IPS DF 19.7 (cell line): Measurements from ENCODE around the gene TADA2B.

Experiments
- DNase-seq: peaks from one replicate; pipeline ENCODE4 v3.0.0-alpha.2; 2013; ENCODE audit warnings: low read depth, low spot score

TADA2B gene, protein sequence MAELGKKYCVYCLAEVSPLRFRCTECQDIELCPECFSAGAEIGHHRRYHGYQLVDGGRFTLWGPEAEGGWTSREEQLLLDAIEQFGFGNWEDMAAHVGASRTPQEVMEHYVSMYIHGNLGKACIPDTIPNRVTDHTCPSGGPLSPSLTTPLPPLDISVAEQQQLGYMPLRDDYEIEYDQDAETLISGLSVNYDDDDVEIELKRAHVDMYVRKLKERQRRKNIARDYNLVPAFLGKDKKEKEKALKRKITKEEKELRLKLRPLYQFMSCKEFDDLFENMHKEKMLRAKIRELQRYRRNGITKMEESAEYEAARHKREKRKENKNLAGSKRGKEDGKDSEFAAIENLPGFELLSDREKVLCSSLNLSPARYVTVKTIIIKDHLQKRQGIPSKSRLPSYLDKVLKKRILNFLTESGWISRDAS

DNA sequence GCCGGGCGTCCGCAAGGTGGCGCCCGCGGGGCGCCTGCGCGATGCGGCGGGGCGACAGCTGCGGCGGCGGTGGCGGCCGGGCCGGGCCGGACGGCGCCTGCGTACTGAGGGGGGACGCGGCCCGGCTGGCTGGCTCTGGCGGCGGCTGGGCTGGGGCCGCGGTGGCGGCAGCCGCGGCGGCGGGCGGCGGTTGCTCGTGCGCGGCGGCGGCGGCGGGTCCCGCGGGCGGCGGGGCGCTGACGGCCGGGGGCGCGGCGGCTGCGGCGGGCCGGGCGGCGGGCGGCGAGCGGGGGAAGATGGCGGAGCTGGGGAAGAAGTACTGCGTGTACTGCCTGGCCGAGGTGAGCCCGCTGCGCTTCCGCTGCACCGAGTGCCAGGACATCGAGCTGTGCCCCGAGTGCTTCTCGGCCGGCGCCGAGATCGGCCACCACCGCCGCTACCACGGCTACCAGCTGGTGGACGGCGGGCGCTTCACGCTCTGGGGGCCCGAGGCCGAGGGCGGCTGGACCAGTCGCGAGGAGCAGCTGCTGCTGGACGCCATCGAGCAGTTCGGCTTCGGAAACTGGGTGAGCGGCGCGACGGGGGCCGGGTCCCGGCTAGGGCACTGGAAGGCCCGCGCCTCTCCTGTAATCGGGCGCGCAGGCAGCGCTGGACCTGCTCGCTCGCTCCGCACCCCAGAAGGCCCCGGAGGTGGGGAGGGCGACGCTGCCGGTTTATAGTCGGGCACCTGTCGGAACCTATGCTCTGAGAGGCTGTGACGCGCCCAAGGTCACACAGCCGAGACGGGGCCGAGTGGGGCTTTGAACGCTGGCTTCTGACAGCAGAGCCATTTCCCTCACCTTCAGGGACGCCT, at the start of gene TADA2B:
Gene TADA2B, plus strand, starts transcription at position 89 of the 853 bp plus-strand sequence. Its CDS starts 208 bp downstream, at position 297.
- DNase-seq = no peak

DNA sequence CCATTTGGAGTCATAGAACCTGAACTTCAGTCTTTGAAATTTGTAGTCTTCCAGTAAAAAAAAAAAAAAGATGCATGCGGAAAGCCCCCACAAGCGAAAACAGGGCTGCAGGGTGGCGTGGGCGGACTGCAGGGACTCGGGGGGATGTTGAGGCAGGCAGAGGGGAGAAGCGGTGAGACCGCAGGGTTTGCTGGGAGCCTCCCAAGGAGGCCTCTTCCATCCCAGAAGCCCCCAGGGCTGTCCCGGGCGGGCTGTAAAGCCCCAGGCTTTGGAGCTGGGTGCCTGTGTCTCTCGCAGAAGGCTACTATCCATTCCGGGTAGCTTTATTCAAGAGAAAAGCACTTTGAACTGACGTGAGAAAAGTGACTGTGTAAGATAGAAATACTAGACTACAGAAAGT, 46.7 kb upstream of the TADA2B start:
- no peak for DNase-seq

DNA sequence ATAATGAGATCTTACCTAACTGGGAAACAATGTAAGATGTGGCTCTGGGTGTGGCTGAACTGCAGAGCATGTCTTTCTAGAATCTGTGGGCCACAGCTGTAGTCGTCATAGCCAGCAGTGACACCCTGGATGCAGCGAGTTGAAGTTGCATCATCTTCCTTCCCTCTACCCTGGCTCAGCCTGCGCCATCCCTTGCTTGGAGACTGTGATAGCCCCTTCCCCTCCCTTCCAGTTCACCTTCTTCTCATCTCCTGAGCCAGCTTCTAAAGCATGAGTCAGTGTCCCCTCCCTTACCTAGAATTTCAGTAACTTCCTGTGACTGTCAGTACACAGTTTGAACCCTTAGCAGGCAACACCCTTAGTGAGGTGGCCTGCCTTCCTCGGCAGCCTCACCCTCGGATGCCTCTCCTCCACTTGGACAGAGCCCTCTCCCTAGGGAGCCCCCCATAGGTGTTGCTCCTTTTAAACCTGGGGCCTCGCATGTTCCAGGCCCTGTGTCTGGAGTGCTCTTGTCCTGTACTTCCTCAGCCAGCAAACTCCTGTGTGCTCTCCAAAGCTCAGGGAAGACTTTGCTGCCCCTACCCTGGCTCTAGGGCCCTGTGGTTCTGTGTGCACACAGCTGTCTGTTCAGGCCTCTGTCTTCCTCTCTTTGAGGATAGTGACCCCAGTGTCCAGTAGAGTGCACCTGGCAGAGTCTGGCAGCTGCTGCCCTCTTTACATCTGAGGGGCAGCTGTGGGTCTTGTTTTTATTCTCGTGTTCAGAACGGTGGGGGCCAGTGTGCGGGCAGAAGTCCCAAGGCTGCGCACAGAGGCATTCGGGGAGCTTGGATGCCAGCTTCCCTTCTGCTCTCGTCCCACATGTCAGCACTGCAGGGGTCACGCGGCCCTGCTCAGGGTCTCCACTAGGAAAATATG, 43.7 kb upstream of the TADA2B start:
- DNase-seq = no peak

DNA sequence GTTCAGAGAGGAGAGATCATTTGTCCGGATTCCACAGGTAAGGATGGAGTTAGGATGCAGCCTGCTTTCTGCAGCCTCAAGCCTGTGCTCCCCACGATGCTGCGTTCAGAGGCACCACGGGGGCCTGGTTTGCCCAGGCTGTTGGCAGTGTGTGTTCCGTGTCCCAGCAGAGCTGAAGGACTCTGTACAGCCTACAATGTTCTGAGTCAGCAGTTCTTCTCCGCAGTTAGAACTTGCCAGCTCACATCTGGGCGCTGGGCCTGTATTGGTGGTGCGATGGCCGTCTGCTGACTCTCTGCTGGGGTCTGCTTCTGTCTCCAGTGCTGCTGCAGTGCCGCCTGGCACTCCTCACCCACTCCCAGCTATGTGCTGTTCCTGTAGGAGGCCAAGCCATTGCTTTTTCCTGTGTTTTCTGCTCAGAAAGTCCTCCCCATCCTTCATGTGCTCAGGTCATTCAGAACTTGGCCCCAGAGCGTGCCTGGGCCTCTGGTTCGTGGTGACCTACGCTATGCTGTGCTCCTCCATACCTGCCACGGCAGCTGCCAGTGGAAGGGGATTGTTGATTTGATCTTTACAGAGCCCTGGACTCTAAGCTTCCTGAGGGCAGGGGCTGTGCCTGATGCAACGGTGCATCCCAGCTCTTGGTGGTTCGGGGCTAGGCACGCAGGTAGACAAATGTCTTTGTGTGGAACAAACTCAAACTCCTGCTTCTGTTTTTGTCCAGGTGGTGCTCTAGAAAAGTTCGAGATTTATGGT, 42.6 kb upstream of the TADA2B start:
- no peak for DNase-seq

DNA sequence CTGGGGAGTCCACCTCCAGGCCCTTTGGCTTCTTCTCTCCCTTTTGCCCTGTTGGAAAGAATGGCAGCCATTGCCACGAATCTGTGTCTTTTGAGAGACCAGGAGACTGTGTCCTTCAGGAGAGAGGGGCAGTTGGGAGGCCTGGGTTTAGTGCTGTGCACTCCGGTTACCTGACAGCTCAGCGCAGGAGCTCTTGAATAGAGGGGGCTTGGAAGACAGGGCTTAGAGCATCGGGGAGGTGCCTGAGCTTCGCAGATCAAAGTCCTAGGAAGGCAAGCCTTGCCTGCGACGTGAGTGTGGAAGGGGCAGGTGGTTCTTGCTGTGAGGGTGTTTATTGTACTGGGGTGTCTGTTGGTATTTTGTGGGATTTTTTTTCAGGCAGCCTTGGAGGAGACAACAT, 41.9 kb upstream of the TADA2B start:
- no peak for DNase-seq

DNA sequence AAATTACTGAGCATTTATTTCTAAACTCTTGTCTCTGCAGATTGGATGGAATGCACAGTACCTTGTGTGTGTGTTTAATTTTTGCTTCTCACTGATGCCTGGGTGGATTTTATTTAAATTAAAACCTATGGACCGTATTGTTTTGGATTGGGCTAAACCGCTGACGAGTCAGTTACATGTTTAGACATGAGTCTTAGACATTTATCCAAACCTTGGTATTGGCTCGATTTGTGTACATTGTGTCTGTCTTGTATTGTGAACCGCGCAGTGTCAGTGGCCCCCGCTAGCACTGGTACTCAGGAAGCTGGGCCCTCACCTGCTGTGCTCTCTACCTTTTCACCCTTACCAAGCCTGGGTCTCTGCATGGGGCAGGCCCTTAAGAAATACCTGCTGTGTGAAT, 40.8 kb upstream of the TADA2B start:
- DNase-seq = no peak

DNA sequence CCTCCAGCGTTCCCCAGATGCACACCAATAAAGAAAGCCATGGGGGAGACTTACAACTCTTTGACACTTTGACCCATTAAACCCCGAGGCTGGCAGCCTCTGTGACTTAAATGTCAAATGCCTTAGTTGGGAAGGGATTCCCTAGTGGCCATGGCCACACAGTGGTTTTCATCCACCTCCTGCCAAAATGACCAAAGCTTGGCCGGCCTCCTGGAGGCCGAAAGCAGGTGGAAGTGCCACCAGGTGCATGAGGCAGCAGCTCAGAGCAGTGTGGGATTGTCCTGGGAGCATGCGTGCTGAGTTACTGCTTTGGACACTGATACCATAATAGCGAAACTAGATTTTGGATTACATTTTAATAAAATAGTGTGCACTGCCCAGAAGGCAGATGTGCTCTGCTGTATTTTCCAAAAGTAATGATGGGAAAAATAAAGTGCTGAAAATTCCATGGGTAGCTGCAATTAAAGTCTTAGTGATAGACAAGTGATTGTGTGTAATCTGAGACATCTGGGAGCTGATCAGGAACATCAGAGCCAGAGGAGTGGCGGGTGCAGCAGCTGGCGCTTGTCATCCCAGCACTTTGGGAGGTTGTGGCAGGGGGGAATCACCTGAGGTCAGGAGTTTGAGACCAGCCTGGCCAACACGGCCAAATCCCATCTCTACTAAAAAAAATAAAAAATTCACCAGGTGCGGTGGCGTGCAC, 39.8 kb upstream of the TADA2B start:
- no peak for DNase-seq

DNA sequence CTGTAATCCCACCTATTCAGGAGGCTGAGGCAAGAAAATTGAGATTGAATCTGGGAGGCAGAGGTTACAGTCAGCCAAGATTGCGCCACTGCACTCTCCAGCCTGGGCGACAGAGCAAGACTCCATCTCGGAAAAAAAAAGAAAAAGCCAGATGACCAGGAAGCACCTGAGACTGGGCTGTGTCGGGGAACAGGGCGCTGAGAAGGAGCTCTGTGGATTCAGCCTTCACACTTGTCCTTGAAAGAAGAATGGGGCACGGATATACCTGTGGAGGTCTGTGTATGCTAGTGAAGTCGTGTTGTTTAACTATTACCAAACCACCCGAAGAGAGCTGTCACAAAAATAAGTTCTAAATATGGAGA, 39.3 kb upstream of the TADA2B start:
- no peak for DNase-seq

DNA sequence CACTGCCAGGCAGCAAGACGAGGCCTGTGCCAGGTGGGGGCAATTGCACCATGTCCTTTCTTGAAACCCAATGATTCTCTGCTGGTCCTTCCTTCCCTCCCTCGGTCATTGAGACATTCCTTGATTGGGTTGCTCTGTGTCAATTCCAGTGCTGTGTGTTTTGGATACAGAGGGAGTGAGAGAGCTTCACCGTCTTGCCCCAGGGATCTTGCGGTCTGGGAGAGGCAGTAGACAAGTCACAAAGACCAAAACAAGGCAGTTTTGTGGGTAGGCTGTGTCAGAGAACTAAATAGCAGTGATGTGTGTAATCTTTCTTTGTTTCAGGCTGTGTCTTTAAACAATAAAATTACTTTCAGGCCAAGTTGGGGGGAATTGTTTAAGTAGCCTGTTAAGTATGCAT, 38.8 kb upstream of the TADA2B start:
- no peak for DNase-seq

DNA sequence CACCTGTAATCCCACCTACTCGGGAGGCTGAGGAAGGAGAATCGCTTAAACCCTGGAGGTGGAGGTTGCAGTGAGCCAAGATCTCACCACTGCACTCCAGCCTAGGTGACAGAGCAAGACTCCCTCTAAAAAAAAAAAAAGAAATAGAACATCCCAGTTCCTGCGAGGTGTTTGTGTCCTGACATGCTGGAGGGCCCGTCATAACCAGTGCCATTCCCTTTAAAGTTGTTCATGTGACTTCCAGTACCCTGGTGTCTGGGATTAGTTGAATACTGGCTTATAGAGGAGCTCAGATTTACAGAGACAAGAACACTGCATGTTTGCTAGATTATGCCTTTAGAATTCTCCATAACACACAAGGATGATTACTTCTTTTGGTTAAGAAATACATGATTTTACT, 37.6 kb upstream of the TADA2B start:
- no peak for DNase-seq

DNA sequence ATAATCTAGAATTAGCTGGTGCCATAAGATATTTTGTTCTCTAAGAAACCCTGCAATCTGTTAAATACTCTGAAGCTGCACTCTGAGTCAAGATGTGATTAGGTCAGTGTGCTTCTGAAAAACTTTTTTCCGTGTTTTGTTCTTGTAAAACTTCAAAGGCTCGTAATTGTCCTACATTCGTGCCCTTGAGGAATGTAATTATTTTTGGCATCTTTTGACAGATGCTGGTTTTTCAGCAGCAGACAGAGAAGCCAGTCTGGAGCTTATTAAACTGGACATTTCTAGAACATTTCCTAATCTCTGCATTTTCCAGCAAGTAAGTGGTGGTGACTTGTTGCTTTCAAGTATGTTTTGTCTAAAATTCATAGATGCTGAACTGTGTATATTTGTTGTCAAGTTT, 36.8 kb upstream of the TADA2B start:
- DNase-seq = no peak

DNA sequence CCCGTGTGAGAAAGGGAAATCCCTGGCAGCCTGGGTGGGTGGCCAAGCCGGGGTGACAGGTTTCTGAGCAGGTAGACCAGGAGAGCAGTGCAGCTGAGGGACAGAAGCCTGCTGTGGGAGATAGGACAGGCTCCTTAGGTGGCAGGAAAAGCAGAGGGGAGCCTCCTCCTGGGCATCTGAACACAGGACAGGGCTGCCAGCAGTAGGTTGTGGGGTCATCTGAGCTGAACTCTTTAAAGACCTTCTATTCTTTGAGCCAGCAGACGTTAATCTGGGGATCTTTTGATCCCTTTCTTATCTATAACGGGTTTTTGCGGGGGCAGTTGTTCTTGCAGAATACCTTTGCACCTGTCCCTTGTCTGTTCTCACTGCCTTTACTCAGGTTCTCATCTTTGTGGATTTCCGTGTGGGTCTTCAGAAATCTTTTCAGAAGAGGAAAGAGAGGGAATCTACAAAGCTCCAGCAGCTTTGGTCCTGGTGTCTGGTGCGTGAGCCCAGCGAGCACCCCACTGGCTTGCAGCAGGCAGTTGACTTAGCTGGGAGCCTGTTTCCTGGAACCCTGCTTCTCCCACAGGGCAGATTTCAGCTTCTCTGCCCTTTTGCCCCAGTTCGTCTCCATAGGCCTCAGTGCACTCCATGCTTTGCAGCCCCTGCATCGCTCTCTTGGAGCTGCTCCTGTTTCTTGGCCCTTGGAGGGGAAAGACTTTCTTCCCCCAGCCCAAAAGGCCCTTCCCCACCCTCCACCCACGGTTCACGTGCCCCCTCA, 35.8 kb upstream of the TADA2B start:
- no peak for DNase-seq

DNA sequence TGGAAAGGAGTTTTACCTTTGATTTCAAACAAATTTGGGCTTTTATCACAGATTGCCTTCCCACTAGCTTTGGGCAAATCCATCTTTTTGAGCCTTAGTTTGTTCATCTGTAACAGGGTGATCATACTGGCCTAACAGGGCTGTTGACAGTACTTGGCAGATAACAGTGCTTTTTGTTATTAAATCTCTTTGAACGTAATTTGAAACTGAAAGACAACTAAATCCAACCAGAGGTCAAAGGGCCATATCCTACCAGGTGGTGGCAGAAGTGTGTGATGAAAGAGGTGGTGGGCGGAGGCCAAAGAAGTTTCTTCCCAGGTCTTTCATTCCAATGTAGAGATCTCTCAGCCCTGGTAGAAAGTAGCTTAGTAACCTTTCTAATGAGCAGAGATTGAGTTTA, 35.2 kb upstream of the TADA2B start:
- DNase-seq = no peak

DNA sequence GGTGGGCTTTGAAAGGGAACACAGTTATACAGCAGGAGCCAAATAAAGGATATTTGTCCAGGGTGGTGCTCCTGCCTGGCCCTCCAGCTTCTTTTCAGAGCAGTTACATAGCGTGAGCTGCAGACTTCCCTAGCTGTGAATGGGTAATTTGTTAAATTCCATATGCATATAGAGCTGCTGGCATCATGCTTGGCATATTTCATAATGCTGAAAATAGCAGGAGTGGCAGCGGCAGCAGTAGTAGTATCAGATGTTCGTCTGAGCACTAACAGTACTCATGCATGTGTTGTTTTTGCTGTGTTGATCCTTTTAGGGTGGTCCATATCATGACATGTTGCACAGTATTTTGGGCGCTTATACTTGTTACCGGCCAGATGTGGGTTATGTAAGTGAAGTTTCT, 33.6 kb upstream of the TADA2B start:
- no peak for DNase-seq

DNA sequence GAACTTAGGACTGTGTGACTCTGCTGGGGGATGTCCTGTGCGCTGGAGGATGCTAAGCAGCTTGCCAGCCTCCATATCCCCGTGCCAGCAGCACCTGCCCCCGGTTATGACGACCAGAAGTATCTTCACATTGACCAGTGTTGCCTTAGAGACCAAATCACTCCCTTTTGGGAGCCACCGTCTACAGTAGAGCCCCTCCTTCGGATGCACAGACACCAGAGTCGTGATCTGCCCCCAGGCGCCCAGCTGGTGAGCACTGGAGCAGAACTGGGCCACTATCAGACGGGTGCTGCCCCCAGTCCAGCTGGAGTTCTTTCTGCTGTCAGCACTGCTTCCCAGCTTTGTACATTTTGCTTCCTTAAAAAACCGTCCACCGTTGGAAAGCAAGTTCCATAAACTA, 30.0 kb upstream of the TADA2B start:
- no peak for DNase-seq

DNA sequence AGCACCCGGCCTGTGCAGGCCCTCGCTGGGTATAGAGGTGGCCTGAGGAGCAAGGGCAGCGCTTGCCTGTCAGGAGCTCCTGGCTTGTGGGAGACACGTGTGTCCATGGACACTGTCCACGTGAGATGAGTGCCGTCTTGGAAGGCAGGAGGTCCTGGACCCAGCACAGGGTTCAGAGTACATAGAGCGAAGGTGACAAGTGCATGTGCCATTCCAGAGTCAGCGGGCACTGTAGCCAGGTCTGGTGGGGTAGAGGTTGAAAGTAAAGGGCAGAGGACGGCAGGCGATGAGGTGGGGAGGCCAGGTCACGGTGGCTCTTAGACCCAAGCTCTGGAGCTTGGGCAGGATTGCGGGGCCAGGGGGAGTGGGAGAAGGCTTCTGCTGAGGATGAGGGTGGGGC, 28.4 kb upstream of the TADA2B start:
- DNase-seq = no peak

DNA sequence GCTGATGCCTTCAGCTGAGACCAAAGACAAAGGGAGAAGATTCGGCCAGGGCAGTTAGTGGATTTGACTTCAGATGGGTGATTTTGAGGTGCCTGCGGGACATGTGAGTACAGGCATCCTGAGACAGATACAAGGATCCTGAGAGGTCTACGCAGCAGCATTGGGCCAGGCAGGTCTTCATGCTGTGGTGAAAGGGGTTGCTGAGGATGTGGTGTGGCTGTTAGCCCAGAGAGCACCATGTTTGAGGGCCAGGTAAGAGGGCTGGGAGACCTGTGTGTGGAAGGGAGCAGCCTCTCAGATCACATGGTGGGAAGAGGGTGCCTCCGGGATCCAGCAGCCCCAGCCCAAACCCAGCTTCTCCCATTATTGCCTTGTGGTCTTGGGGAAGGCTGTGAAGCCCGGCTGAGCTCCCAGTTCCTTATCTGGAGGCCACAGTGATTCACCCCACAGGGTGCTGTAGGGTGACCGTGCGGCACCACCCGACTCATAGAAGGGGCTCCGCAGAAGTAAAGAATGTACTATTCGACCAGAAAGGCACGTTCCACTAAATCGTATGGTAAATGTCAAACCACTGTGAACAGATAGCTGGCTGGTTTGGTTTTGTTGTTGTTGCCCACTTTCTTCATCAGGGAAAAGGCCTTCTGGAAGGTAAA, 27.7 kb upstream of the TADA2B start:
- DNase-seq = no peak

DNA sequence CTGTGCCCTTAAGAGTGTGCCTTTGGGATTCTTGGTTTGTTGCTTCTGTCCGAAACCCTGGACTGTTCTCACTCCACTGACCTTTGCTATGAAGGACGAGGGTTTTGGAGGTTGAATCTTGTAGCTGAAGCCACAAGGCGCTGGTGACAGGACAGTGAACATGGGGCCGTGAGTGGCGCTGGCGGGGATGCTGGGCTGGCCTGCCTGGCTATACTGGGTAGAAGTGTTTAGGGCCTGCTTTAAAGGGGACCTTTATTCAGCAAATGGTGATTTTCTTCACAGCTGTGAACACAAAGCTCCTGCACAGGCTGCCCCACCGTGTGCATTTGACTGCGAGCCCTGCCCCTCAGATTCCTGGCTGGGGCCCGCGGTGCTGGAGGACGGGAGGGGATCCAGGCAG, 27.1 kb upstream of the TADA2B start:
- no peak for DNase-seq

DNA sequence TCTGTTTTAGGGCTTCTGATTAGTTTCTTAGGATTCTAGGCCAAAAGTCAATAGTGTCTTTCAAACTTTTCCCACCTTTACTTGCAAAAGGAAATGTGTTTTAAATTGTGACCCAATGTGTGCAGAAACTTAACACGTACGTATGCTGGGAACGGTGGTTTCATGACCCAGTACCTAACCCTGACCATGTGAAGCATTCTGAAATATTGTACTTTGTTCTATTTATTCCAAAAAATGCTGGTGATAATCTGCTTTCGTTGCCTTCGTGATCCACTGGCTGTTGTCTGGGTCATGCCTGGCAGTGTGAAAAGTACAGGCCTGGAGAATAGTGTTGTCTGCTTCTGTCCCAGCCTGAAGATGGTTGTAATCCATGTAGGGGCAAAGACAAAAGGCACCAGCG, 26.7 kb upstream of the TADA2B start:
- DNase-seq = no peak
